GM13976 (cell line): Measurements from ENCODE around the gene ADAMTS2.

Experiments used
- DNase-seq: peaks from one replicate; pipeline ENCODE4 v3.0.0; 2012; ENCODE audit warnings: low spot score
- CTCF ChIP-seq: IDR thresholded peaks from 2 replicates; pipeline ENCODE4 v1.5.1; 2012; ENCODE audit warnings: borderline replicate concordance, mild to moderate bottlenecking; ENCODE audit not compliant: insufficient read depth; ENCODE audit errors: extremely low read depth, missing control alignments, control extremely low read depth
- in situ Hi-C: fragments of 300-500 bp; cut with MboI; formaldehyde crosslinking; loops from one replicate; pipeline ENCODE4 v1.12.0; 2022; ENCODE audit warnings: low sequenced_read_pairs, mixed read lengths, inconsistent platforms; ENCODE audit not compliant: unreplicated experiment

Gene ADAMTS2

GRCh38 chr5:179207470-179207869, 137.8 kb downstream of the ADAMTS2 start:
- TF ChIP-seq CTCF, result no peak
- in situ Hi-C loops, result no loop called here
- DNase-seq, result no peak

DNA sequence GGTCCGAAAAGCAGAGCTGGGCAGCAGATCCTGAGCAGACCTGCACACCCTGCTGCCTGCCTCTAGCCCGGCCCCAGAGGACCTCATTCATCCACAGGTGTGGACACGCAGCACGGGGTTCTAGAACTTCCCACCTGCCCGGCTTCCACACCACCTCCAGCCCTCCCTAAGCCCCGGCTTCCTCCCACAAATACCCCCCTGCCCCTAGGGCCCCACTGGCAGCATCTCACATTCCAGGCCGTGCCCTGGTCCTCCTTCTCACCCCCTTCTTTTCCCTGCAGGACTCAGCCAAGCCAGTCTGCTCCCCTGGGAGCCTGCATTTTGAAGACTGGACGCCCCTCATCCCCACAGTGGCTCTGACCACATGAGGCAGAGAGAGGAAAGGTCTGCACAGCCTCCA, 138.9 kb downstream of the ADAMTS2 start:
- DNase-seq, result no peak
- in situ Hi-C loops, result no loop called here
- no peak for TF ChIP-seq CTCF

- no peak for TF ChIP-seq CTCF
- DNase-seq, result no peak
- in situ Hi-C loops, result no loop called here
Observed at GRCh38 chr5:179205277-179205676, 140.0 kb downstream of the ADAMTS2 start.

DNA sequence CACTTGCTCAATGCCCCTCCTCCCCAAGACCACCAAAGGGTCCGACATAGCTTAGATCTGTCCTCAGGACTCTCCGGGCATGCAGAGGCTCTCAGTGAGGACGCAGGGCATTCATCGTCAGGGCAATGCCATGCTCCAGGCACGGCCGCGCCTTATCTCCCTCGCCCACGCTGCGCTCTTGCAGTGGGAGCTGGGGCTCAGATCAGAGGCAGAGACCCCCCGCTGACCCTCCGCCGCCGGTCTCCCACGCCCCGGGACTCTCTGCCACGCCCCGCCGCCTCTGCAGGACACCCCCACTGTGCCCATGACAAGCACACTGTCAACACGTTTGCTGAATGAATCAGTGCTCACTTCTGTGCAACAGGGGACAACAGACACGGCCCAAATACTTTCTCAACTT, 140.7 kb downstream of the ADAMTS2 start:
- TF ChIP-seq CTCF, result no peak
- in situ Hi-C loops, result no loop called here
- DNase-seq, result no peak

DNA sequence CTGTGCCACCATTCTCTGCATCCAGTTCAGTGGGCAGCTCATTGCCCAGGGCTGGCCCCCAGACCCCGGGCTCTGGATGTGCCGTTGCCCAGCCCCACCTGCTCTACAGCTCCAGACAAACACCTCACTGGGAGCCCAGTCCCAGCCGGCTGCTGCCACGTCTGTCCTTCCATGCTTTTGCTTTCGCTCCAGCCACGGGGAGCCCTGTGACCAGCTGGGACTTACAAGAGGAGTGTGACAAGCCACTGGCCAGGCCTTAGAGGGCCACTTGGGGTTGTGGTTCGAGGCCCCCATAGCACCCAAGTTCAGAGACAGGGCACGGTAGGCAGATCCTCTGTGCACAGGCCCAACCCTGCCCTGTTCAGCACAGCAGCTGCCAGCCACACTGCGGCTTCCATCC, 142.0 kb downstream of the ADAMTS2 start:
- in situ Hi-C loops, result no loop called here
- TF ChIP-seq CTCF, result no peak
- no peak for DNase-seq

DNA sequence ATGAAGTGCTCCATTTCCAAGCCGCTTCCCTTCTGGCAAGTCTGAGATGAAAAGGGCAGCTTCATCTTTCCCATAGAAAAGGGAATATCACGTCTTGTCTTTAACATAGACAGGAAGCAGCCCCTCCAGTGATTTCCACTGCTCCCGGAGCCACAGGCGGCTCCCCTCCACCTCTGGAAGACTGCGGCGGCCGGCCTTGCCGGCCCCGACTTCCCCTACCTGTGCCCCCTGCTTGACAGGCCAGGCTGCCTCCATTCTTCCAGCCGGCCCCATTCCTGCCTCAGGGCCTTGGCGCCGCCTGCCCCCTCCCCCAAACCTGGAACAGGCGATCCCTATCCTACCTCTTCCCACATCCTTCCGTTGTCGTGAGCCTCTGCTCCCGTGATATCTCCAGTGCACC, 143.3 kb downstream of the ADAMTS2 start:
- no peak for TF ChIP-seq CTCF
- in situ Hi-C loops, result no loop called here
- DNase-seq, result no peak

- DNase-seq, result no peak
- TF ChIP-seq CTCF, result no peak
- in situ Hi-C loops, result no loop called here
Observed at GRCh38 chr5:179199246-179199645, 146.0 kb downstream of the ADAMTS2 start.
